Measurements from ENCODE around the gene RNF17. TPM values are rescaled to one million over a fixed set of nuclear protein-coding genes. Genes with fewer than 3 reads are reported as not detected.
A peak's percentile ranks its signal among the peaks of the same experiment; 100 is the strongest.

Gene RNF17
- total and polyA plus RNA-seq, 2 donors (not counting 1 experiment from before 2014, with no cell fraction given) = not detected

DNA sequence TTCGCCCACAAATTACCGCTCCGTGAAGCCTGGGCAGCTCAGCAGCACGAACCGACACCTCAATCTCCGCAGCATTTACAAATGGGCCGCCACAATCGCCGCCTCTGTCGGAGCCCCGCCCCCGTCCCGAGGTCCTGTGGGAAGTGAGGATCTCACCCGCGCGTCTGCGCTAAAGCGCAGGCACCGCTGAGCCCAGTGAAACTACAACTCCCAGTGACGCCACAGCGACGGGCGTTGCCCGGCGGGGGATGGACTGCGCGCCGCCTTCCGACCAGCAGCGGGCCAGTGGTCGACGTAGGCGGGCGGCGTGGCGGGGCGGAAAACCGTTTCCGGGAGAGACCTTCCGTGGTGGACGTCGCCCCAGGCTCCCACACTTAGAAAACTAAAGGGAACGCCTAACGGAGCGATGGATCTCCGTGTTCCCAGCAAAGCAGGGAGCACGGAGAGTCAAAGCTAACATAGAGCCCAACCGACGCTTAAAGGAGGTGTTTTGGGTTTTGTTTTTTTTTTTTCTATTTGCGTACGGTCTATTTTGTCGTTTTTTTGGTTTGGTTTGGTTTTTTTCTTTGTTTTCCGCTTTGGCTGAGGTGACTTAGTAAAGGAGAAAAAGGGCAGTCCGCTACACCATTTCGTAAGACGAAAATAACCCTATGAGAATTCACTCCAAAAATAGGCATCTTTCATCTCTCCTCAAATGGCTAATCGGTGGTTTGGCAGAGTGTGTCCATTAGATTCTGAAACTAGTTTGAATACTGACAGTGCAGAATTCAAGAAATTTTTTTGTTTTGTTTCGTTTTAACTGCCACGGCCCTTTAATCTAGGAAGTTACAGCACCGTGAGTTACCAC is 159.0 kb downstream of the RNF17 start:
- Histone ChIP-seq H3K9ac (ENCODE audit: insufficient read depth, low read length) (peak overlapping the region; percentile 91), H3K79me2 (ENCODE audit: control insufficient read depth, insufficient read depth, low read length) (peaks cover 36% of the 10 kb centered on the region), H2AFZ (ENCODE audit: low read length) (peak overlapping the region; percentile 85), H3K4me3 (replicated peaks in 1 of 4; ENCODE audit: control extremely low read depth in 1 of 4, insufficient read depth in 1 of 4, low read depth in 3 of 4, low read length in 4 of 4) (peak overlapping the region; percentile 76 to 99 (median 90)), H3K9me3 (ENCODE audit: control insufficient read depth, insufficient read depth, low read depth, low read length) (no peaks in the 10 kb centered on the region), H3K4me2 (ENCODE audit: extremely low read depth, insufficient read depth, low read length) (peak overlapping the region; percentile 94), H3K36me3 (ENCODE audit: control insufficient read depth, insufficient read depth, low read length) (no peaks in the 10 kb centered on the region), H3K27ac (ENCODE audit: insufficient read depth, low read length) (peak overlapping the region; percentile 99), H3K4me1 (ENCODE audit: control insufficient read depth, extremely low read depth, insufficient read depth, low read length) (no peaks in the 10 kb centered on the region), H4K20me1 (ENCODE audit: control insufficient read depth, extremely low read depth, insufficient read depth, low read length) (no peaks in the 10 kb centered on the region), H3K27me3 (ENCODE audit: control insufficient read depth, insufficient read depth, low read length) (peaks cover 1% of the 10 kb centered on the region)
- DNase-seq (ENCODE audit: low read depth in 2 of 2) = peak; percentile 97 to 98
- TF ChIP-seq, protein P1, sequence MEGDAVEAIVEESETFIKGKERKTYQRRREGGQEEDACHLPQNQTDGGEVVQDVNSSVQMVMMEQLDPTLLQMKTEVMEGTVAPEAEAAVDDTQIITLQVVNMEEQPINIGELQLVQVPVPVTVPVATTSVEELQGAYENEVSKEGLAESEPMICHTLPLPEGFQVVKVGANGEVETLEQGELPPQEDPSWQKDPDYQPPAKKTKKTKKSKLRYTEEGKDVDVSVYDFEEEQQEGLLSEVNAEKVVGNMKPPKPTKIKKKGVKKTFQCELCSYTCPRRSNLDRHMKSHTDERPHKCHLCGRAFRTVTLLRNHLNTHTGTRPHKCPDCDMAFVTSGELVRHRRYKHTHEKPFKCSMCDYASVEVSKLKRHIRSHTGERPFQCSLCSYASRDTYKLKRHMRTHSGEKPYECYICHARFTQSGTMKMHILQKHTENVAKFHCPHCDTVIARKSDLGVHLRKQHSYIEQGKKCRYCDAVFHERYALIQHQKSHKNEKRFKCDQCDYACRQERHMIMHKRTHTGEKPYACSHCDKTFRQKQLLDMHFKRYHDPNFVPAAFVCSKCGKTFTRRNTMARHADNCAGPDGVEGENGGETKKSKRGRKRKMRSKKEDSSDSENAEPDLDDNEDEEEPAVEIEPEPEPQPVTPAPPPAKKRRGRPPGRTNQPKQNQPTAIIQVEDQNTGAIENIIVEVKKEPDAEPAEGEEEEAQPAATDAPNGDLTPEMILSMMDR (conservative IDR thresholded peaks at IDR 0.05 in 1 of 2, IDR thresholded peaks at IDR 0.05 in 1 of 2; ENCODE audit: low read depth in 1 of 2, low read length in 2 of 2) = no peak
- TF ChIP-seq EZH2 (IDR thresholded peaks at IDR 0.05; ENCODE audit: low read length, missing control alignments) = no peak

DNA sequence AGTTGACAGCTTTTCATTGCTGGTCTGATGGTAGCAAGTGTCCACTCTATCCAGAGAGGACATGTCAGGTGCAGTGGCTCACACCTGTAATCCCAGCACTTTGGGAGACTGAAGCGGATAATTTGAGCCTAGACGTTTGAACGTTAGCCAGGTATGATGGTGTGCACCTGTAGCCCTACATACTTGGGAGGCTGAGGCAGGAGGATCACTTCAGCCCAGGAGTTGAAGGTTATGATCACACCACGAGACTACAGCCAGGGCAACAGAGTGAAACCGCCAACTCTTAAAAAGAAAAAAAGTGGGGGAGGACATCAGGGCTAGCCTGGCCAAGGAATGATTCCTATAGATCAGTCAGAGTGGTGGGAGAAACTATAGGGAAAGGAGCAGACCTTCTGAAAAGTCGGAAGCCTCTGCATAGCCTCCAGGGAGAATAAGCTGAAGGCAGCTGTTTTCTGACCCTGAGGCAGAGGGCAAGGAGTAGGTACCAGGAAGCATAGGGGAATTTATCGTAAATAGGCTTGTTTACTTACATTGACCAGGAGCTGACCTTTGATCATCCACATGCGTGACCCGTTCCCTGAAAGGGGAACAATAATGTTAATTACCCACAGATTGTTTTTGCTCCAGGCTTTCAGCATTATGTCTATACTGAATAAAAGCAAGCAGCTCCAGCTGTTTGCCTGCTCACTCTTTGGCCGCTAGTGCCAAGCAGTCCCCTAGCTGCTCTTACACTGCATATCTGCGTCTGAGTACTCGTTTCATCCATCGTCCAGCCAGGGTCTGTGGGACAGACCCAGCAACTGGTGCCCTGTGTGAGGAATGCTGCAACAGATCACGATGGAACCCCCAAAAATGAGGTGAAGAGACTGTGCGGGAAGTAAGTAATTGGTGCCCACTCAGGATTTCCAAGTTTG is 161.6 kb downstream of the RNF17 start:
- Histone ChIP-seq H3K79me2 (ENCODE audit: control insufficient read depth, insufficient read depth, low read length) (peaks cover 18% of the 10 kb centered on the region), H3K9me3 (ENCODE audit: control insufficient read depth, insufficient read depth, low read depth, low read length) (no peaks in the 10 kb centered on the region), H3K4me1 (ENCODE audit: control insufficient read depth, extremely low read depth, insufficient read depth, low read length) (no peaks in the 10 kb centered on the region), H3K36me3 (ENCODE audit: control insufficient read depth, insufficient read depth, low read length) (no peaks in the 10 kb centered on the region), H3K27me3 (ENCODE audit: control insufficient read depth, insufficient read depth, low read length) (peaks cover 3% of the 10 kb centered on the region), H3K4me2 (ENCODE audit: extremely low read depth, insufficient read depth, low read length) (no peak overlapping the region), H4K20me1 (ENCODE audit: control insufficient read depth, extremely low read depth, insufficient read depth, low read length) (no peaks in the 10 kb centered on the region), H2AFZ (ENCODE audit: low read length) (no peak overlapping the region), H3K4me3 (replicated peaks in 1 of 4; ENCODE audit: control extremely low read depth in 1 of 4, insufficient read depth in 1 of 4, low read depth in 3 of 4, low read length in 4 of 4) (no peak overlapping the region), H3K9ac (ENCODE audit: insufficient read depth, low read length) (no peak overlapping the region), H3K27ac (ENCODE audit: insufficient read depth, low read length) (no peak overlapping the region)
- TF ChIP-seq, protein P1 (conservative IDR thresholded peaks at IDR 0.05 in 1 of 2, IDR thresholded peaks at IDR 0.05 in 1 of 2; ENCODE audit: low read depth in 1 of 2, low read length in 2 of 2) = no peak
- no peak for TF ChIP-seq EZH2 (IDR thresholded peaks at IDR 0.05; ENCODE audit: low read length, missing control alignments)
- DNase-seq (ENCODE audit: low read depth in 2 of 2) = no peak

DNA sequence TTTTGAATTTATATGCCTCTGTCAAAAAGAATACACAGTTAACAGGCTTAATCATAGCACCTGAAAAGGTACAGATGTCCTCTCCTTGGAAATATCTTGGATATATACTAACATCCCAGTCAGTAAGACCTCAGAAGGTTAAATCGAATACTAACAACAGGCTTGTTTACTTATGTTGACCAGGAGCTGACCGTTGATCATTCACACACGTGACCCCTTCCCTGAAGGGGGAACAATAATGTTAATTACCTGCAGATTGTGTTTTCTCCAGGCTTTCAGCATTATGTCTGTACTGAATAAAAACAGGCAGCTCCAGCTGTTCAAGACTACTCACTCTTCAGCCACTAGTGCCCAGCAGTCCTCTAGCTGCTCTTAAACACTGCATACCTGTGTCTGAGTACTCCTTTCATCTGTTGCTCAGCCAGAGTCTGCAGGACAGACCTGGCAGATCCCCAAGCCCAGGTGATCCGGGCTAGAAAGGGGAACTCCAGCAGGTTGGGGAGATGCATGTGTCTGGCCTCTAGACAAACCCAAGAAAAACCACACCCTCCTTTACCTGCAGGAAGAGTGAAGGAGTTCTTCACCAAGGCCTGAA is 163.9 kb downstream of the RNF17 start:
- no peak for TF ChIP-seq EZH2 (IDR thresholded peaks at IDR 0.05; ENCODE audit: low read length, missing control alignments)
- TF ChIP-seq, protein P1 (conservative IDR thresholded peaks at IDR 0.05 in 1 of 2, IDR thresholded peaks at IDR 0.05 in 1 of 2; ENCODE audit: low read depth in 1 of 2, low read length in 2 of 2) = no peak
- Histone ChIP-seq H3K27ac (ENCODE audit: insufficient read depth, low read length) (no peak overlapping the region), H3K4me3 (replicated peaks in 1 of 4; ENCODE audit: control extremely low read depth in 1 of 4, insufficient read depth in 1 of 4, low read depth in 3 of 4, low read length in 4 of 4) (no peak overlapping the region), H4K20me1 (ENCODE audit: control insufficient read depth, extremely low read depth, insufficient read depth, low read length) (no peaks in the 10 kb centered on the region), H3K27me3 (ENCODE audit: control insufficient read depth, insufficient read depth, low read length) (peaks cover 15% of the 10 kb centered on the region), H2AFZ (ENCODE audit: low read length) (no peak overlapping the region), H3K79me2 (ENCODE audit: control insufficient read depth, insufficient read depth, low read length) (no peaks in the 10 kb centered on the region), H3K9ac (ENCODE audit: insufficient read depth, low read length) (no peak overlapping the region), H3K4me1 (ENCODE audit: control insufficient read depth, extremely low read depth, insufficient read depth, low read length) (no peaks in the 10 kb centered on the region), H3K4me2 (ENCODE audit: extremely low read depth, insufficient read depth, low read length) (no peak overlapping the region), H3K9me3 (ENCODE audit: control insufficient read depth, insufficient read depth, low read depth, low read length) (no peaks in the 10 kb centered on the region), H3K36me3 (ENCODE audit: control insufficient read depth, insufficient read depth, low read length) (no peaks in the 10 kb centered on the region)
- DNase-seq (ENCODE audit: low read depth in 2 of 2) = no peak
